ENCODE results near the gene DAW1.
A peak's percentile ranks its signal among the peaks of the same experiment; 100 is the strongest.
"Not testable (repeated sequence)": the region's sequence is repeated elsewhere in the genome, so short reads cannot be mapped to it uniquely, and the experiment has no call there.

The DAW1 gene, protein sequence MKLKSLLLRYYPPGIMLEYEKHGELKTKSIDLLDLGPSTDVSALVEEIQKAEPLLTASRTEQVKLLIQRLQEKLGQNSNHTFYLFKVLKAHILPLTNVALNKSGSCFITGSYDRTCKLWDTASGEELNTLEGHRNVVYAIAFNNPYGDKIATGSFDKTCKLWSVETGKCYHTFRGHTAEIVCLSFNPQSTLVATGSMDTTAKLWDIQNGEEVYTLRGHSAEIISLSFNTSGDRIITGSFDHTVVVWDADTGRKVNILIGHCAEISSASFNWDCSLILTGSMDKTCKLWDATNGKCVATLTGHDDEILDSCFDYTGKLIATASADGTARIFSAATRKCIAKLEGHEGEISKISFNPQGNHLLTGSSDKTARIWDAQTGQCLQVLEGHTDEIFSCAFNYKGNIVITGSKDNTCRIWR

DNA sequence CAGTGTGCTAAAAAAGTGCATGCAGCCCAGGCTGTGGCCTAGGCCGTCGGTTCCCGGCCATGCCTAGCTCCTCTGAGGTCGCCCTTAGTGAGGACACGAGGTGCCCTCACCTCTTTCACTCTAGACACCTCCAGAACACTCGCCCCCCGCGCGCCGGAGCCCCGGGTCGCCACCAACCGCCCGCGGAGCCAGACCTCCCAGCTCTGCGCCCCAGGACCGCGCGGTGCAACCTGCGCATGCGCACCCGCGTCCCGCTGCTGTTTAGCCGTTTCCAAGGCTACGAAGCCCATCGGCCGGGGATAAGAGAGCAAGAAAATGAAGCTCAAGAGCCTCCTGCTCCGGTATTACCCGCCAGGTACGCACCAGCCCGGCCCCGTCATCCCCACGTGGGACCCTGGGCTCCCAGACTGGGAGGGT is at the start of gene DAW1:
TSS of gene DAW1 (plus strand) at position 257 of the 417 bp plus-strand sequence. CDS start at position 316, 59 bp downstream.
- DNase-seq (ENCODE audit: low read depth), result peak; percentile 2

DNA sequence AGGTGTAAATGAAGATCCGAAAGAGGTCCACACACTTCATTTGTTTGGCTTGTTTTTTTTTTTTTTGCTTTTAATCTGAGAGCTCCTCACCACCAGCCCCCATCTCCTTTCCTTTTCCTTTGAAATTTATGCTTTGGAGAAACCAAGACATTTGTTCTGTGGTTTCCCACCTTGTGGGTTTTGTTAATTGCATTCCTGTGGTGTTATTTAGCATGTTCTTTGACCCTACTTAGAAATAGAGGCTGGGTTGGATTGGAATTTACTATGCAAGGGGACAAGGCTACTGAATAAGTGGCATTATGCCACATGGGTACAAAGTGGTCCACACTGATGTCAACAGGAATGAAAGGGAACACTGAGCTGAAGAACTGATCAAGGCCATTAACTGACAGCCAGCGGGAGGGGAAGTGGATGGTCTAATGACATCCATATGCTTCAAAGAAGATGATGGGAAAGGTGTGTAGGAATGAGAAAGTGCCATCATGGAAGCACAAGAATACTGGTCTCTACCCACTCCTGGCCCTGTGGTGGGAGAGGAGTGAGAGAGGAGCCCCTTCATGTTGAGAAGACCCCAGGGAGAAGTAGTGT is 48.9 kb upstream of the DAW1 start:
- DNase-seq (ENCODE audit: low read depth), result no peak

DNA sequence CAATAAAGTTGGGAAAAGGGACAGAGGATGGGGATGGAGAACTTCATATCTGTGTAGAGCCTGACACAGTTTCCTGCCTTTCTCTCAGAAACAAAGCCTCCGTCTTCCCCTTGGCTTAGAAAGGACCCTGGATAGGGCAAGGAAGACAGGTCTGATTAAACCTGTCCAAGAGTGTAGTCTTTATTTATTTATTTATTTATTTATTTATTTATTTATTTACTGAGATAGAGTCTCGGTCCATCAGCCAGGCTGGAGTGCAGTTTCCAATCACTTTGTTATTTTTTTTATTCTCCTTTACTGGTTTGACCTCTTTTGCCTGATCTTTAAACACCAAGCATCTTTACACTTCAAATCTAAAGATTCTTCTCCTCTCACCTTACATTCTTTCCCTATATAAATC is 47.5 kb upstream of the DAW1 start:
- DNase-seq (ENCODE audit: low read depth), result no peak

DNA sequence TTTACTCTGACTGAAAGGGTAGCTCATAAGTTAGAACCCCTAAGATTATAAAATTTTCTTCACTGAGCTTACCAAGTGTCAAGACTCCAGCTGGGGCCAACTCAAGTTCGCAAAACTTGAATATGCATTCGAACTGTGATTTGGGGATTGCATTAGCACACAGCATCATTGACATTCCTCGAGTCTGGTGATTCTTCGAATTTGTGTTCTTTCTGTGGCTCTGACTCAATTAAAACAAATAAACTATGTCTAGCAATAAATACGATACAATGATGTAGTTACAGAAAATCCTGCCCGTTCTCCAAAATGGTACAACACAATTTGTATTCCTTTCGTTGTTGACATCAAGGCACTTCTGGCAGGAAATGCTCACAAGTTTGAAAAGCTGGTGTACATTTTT is 46.7 kb upstream of the DAW1 start:
- no peak for DNase-seq (ENCODE audit: low read depth)

DNA sequence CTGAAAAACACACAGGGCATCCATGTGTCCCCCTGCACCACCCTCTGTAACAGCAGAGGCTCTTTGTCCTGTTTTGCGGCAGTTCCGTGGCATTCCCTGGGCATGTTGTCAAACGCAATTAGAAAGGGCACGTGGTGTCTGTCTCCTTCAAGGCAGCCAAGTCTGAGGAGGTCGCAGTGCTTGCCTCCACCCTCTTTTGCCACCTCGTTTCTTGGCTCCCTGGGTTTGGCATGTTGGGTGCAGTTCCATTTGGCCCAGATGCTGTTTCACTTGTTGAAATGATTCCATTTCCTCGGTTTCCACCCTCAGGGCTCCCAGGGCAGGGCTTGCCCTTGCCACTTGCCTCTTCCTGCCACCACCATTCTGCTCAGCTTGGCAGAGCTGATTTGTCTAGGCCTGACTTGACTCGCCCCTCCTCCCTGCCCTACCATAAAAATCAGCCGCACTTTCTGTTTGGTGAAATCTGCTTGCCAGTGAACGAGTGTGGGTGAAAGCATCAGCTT is 45.4 kb upstream of the DAW1 start:
- DNase-seq (ENCODE audit: low read depth), result no peak

DNA sequence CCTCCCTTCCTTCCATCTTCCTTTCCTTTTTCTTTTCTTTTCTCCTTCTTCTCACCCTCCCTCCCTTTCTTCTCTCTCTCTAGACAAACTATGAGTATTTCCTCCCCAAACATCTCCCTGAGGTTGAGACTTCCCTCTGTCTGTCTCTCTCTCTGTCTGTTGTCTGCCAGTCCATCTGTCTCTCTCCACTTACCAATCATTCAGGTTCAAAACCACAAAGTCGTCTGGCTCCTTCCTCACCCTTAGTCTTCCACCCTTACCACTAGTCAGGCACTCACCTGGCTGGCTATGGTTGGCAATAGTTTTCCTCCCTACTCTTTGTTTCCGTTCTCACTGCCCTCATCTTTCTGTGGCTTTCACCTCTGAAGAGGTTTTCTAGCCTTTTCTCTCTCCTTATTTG is 44.9 kb upstream of the DAW1 start:
- no peak for DNase-seq (ENCODE audit: low read depth)

DNA sequence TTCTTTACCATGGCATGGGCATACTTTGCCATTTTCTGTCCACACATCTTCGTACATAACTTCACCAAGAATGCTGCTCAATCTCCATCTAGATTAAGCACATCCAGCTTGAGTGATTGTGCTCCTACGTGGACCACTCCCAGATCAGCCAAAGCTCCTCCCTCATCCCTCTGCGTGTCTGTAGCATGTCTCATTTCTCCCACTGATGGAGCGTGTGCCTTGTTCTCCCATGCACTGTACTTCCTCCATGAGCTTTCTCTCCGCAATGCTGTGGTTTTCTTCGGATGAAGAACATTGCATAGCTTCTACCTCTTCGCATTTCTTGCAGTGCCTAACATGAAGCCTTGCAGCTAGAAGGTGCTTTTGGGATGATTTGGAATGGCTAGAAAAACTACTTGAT is 44.3 kb upstream of the DAW1 start:
- no peak for DNase-seq (ENCODE audit: low read depth)

DNA sequence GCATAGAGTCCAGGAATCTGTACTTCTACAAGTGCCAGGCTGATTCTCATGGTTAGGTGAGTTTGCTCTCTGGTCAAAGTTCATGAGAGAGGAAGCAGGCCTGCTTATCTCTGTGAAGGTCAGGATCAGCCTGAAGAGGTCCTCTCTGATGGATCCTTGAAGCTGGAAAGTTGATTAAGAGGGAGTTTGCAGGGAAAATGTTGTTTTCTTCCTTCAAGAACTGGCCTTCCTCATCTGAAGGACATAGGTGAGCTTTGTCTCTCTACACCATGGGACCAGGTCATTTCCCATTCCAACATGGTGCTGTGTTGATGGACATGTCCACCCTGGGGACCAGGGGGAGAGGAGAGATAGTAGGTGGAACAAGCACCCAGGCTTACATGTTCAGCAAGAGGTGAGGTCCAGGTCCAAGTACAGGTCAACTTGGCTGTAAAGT is 42.9 kb upstream of the DAW1 start:
- no peak for DNase-seq (ENCODE audit: low read depth)

DNA sequence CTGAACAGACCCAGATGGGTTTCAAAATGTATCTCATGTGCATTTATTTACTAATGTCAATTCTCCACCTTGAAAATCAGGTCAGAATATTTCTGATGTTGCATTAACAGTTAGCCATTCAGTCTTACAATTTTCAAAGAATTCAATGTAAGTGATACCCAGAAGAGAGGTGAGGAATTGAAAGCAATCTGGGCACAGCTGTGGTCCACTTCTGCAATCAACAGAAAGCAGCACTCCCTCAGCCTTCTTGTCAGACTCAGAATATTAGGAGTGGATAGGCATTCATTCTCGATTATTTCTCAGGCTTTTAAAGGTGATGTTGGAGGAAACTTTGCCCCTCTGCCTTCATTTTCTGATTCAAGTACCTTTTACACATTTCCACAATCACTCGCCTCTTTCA is 42.1 kb upstream of the DAW1 start:
- no peak for DNase-seq (ENCODE audit: low read depth)

DNA sequence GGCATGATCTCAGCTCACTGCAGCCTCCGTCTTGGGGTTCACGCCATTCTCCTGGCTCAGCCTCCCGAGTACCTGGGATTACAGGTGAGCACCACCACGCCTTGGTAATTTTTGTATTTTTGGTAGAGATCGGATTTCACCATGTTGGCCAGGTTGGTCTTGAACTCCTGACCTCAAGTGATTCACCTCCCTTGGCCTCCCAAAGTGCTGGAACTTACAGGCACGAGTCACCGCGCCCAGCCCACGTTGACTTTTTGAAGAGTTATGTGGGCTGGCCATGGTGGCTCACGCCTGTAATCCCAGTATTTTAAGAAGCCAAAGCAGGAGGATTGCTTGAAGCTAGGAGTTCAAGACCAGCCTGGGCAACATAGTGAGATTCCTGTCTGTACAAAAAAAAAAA is 37.0 kb upstream of the DAW1 start:
- no peak for DNase-seq (ENCODE audit: low read depth)

DNA sequence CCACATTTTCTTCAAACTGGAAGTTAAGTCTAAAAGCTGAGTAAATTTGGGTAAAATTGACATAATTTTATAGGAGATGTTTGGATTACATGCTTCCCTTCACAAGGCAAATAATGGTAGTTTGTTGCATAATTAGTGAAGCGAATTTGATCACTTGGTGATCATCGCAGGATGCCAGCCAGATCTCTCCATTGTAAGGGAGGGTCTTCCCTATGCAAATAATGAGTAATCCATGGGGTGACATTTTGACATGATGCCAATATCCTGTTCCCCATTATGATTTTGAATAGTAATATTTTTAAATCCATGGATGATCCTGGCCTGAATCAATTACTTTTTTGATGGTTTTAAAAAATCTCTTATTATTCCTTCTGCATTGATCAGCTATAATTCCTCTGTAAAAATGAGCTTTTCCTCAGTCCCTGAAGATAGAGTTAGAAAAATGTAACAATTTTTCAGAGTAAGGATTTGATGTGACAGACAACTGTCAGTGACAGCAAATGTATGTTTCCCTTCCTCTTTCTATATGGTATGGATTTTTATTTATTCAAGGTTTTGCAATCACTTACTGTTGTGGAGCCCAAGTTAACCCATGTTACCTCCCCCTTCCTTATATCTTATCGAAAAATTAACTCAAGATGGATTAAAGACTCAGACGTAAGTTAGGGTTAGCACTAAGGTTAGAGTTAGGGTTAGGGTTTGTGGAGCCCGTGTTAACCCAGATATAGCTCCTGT is 36.3 kb upstream of the DAW1 start:
- no peak for DNase-seq (ENCODE audit: low read depth)

DNA sequence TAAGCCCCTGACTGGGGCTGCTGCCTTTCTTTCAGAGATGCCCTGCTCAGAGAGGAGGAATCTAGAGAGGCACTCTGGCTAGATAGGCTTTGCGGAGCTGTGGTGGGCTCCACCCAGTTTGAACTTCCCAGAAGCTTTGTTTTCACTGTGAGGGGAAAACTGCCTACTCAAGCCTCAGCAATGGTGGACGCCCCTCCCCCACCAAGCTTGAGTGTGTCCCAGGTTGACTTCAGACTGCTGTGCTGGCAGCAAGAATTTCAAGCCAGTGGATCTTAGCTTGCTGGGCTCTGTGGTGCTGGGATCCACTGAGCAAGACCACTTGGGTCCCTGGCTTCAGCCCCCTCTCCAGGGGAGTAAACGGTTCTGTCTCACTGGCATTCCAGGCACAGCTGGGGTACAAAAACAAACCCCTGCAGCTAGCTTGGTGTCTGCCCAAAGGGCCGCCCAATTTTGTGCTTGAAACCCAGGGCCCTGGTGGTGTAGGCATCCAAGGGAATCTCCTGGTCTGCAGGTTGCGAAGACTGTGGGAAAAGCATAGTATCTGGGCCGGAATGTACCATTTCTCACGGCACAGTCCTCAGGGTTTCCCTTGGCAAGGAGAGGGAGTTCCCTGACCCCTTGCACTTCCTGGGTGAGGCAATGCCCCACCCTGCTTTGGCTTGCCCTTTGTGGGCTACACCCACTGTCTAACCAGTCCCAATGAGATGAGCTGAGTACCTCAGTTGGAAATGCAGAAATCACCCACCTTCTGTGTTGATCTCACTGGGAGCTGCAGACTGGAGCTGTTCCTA is 31.9 kb upstream of the DAW1 start:
- not testable (repeated sequence) for DNase-seq (ENCODE audit: low read depth)

DNA sequence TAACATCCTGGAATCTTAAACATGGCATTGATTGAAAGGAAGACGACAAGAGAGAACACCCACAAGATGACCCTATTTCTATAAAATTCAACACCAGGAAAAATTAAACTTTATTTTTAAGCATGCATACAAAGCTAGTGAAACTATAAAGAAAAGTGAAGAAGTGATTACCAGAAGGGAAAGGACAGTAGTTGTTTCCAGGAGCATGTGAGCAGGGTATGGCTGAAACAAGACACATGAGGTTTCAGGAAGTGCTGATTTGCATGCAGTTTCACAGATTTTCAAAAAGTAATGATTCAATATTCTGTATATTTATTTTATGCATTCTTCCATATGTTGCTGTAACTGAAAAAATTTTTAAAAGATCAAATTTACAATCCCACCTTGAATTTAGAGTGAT is 24.6 kb upstream of the DAW1 start:
- no peak for DNase-seq (ENCODE audit: low read depth)

DNA sequence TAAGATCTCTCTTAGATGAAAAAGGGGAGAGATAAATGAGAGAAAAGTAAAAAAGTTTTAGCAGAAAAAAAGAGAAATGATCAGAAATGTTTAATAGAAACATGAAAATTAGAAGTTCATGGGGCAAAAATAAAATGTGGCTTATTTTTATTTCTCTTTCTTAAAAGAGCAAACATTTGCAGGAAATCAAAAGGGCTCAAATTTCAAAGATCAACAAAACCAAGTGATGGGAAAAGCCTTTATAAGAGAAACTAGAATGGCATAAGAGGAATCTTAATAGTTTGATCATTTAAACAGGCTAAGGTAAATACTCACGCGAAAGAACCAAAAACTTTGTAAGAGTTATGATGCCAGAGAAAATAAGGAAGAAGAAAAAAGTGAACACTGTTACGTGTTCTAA is 23.3 kb upstream of the DAW1 start:
- DNase-seq (ENCODE audit: low read depth), result no peak

DNA sequence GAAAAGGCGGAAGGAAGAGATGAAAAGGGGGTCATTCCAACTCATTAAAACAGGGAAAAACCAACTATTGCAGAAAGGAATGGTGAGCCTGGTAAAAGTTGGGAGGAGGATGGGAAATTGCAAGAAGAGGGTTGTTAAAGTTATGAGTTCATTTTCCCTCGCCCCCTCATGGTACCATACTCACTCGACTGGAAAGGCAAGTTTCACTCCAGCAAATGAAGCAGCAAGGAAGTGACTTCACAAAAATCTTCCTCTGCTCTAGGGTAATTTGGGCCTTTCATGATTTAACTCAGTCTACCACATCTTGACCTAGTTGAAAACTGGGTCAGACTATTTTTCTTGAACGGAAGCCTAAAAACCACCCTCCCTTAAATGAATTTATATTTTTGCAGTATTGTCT is 22.8 kb upstream of the DAW1 start:
- DNase-seq (ENCODE audit: low read depth), result no peak

DNA sequence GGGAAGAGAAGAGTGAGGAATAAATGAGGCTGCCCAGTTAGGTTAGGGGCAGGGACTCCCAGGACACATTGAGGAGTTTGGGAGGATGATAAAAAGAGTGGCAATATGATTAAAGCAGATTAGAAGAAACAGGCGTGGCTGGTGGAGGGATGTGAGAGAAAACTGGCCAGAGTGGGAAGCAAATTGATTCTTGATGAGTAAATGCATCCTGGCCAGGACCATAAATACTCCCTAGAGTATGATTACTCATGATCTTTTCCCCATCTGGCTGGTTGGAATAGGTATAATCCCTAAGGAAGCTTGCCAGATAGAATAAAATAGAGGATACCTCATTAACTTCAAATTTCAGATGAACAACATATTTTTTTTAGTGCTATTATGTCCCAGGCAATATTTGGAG is 21.5 kb upstream of the DAW1 start:
- DNase-seq (ENCODE audit: low read depth), result no peak

DNA sequence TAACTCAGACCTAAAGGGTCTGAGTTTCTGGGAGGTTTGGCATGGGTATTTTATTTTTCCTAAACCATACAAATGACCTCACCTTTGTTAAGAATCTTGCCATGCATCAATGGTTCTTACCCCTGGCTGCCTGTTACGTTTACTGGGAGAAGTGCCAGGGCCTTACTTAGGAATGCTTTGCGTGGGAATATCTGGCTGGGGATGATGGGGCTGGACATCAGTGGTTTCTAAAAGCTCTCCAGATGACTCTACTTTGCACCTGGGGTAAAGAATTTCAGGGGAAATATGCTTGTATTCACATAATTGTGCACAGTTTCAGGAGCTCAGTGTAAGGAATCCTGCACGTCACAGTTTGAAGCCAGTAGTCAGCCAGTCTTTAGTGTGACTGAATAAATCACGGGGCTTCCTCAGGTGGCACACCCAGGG is 18.2 kb upstream of the DAW1 start:
- DNase-seq (ENCODE audit: low read depth), result no peak

DNA sequence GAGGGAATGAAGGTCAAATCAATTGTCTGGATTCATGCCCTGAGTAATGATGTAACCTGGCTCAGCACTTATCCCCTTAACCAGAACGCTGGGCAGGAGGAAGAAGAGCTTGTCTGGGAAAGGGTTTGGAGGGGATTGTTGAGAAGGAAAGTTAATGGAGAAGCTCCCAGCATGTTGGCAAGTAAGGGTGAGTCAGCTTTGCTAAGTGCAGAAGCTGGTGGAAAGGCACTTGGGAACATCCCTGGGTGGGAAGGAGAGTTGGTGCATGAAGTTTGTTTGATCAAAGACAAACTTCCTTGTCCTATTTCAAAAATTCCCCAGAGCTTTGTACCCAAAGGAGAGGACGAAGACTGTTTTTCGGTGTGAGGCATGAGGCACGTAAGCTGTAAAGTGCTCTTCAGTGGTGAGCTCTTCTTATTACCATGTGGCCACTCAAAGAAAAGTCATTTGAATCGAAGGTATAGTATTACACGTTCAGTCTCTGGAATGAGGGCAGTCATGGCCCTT is 17.6 kb upstream of the DAW1 start:
- no peak for DNase-seq (ENCODE audit: low read depth)

DNA sequence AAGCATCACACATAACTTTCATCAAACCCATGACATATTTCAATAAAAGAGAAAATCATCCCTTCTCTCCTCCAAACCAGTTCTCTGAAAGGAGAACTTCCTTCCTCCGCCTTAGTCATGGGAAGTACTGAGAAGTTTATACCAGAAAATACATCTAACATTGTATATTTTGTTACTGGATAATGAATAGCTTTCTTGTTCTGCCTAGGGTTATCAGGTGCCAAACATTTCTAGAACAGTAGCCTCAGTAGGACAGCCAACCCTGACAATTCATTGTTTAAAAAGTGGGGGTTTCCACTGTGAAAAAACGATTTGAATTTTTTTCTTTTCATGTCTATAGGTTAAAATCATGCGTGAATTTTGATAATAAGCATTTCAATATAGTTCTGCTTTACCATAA is 16.0 kb upstream of the DAW1 start:
- no peak for DNase-seq (ENCODE audit: low read depth)

DNA sequence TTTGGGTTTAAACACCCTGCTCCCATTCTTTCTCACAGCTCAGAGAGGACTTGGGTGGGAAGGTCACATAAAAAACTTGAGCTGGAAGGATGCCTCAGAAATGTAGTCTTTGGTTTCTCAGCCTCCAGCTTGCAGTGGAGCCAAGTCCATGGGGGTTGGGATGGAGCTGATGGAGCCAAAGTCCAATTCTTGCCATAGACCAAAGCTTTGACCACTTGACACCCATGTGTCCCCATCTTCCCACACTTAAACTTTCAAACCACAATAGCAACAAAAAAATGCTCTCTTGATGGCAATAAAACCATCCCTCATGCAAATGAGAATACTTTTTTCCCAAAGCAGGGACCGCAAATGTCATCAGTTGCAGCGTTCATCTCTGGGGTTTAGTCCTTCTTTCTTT is 14.7 kb upstream of the DAW1 start:
- no peak for DNase-seq (ENCODE audit: low read depth)

DNA sequence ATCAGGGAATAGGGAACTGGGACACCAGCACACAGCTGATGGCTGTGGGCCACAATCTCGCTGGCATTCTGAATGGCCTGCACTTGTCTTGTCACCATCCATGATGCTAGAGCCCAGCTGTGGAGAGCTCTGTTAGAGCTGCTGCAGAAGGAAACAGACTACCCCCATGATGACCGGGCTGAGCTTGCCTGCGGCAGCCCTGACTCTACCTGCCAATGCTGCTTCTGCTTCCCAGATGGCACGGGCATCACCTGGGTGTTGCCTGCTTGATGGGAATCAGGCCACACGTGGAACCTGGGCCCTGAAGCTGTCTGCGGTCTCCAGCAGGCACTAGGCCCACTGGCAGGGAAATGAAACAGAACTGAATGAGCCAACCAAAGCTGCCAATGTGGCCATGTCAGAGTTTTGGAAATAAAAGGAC is 11.2 kb upstream of the DAW1 start:
- DNase-seq (ENCODE audit: low read depth), result no peak

DNA sequence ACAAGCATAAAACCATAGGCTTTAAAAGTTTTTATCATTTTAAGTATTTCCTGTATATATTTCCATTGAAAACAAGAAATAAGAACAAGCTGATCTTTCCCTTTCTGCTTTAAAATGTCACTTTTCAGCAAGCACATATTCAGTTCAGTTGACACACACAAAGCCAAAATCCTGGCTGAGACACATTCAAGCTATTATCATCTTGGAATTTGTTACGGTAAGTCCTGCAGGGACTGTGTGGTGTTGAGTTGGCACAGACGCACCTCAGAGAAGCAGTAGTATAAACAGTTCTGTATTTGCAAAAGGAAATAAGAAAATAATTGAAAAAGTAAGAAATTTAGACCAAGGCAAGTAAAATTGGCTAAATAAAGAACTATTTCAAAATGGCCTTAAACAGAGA is 10.4 kb upstream of the DAW1 start:
- DNase-seq (ENCODE audit: low read depth), result no peak
